Measurements from ENCODE around the gene NLRP12.
"Not testable (repeated sequence)": the region's sequence is repeated elsewhere in the genome, so short reads cannot be mapped to it uniquely, and the experiment has no call there.

NLRP12 gene

GRCh38 chr19:53824134-53824611, at the start of gene NLRP12:
TSS of gene NLRP12 (minus strand) at chr19:53824314. CDS start at chr19:53824174, 140 bp downstream.
- peak; percentile 15 for DNase-seq

GRCh38 chr19:53872762-53873161, 48.6 kb upstream of the NLRP12 start:
- no peak for DNase-seq

GRCh38 chr19:53871454-53871853, 47.3 kb upstream of the NLRP12 start:
- DNase-seq = no peak

- no peak for DNase-seq
Measured at GRCh38 chr19:53870485-53870844, 46.4 kb upstream of the NLRP12 start.

GRCh38 chr19:53869805-53870484, 45.8 kb upstream of the NLRP12 start:
- DNase-seq = not testable (repeated sequence)

GRCh38 chr19:53868892-53869804, 45.0 kb upstream of the NLRP12 start:
- DNase-seq = peak; percentile 94

GRCh38 chr19:53868091-53868891, 44.2 kb upstream of the NLRP12 start:
- peak; percentile 48 for DNase-seq

- peak; percentile 100 for DNase-seq
Measured at GRCh38 chr19:53867225-53868090, 43.3 kb upstream of the NLRP12 start, which contains the start of gene MYADM. TSS of gene MYADM (plus strand) at chr19:53867883. CDS start at chr19:53873530, 5,647 bp downstream.

- DNase-seq = no peak
Measured at GRCh38 chr19:53866865-53867224, 42.7 kb upstream of the NLRP12 start.

GRCh38 chr19:53865918-53866864, 42.1 kb upstream of the NLRP12 start:
- DNase-seq = peak; percentile 82

- peak; percentile 51 for DNase-seq
Measured at GRCh38 chr19:53865523-53865917, 41.4 kb upstream of the NLRP12 start.

- DNase-seq = no peak
Measured at GRCh38 chr19:53864308-53864836, 40.3 kb upstream of the NLRP12 start.

GRCh38 chr19:53853707-53854106, 29.6 kb upstream of the NLRP12 start:
- no peak for DNase-seq

- no peak for DNase-seq
Measured at GRCh38 chr19:53849237-53849676, 25.1 kb upstream of the NLRP12 start.

- no peak for DNase-seq
Measured at GRCh38 chr19:53847555-53847954, 23.4 kb upstream of the NLRP12 start.

- no peak for DNase-seq
Measured at GRCh38 chr19:53844849-53845246, 20.7 kb upstream of the NLRP12 start.

- not testable (repeated sequence) for DNase-seq
Measured at GRCh38 chr19:53840914-53841313, 16.8 kb upstream of the NLRP12 start.

GRCh38 chr19:53840241-53840640, 16.1 kb upstream of the NLRP12 start:
- DNase-seq = not testable (repeated sequence)

- not testable (repeated sequence) for DNase-seq
Measured at GRCh38 chr19:53838446-53838845, 14.3 kb upstream of the NLRP12 start.

- not testable (repeated sequence) for DNase-seq
Measured at GRCh38 chr19:53832861-53833260, 8.7 kb upstream of the NLRP12 start.
